GM12878 (cell line): ENCODE data around the gene STEAP3. TPM values are rescaled to one million over a fixed set of nuclear protein-coding genes. Genes with fewer than 3 reads are reported as not detected.

ENCODE experiments used
- ATAC-seq: fragments of 200-7000 bp; cut with Tn5 transposase; 3 replicates; pipeline ENCODE4 v1.9.1; 2020; ENCODE audit warnings: mild to moderate bottlenecking, moderate library complexity
- BruUV-seq: library from RNA; stranded (reverse); fragments of 400-500 nt; replicated peaks from 2 replicates; lab custom pipeline; 2021; lab: Mats Ljungman, UMichigan
- CTCF ChIA-PET: fragments of 300-600 bp; sonication (Branson Sonifier 250); formaldehyde crosslinking; extraction: SDS; loops from one replicate; lab custom pipeline; 2021; ENCODE audit warnings: inconsistent platforms; lab: Yijun Ruan, JAX
- POLR2A ChIA-PET: fragments of 350-600 bp; formaldehyde crosslinking; extraction: SDS; loops from one replicate; lab custom pipeline; 2021; ENCODE audit warnings: inconsistent platforms; lab: Charles Lee
- RAD21 ChIA-PET: fragments of 300-600 bp; sonication (Branson Sonifier 250); formaldehyde crosslinking; loops from one replicate; lab custom pipeline; 2023; ENCODE audit warnings: antibody characterized with exemption; ENCODE audit not compliant: unreplicated experiment; lab: Charles Lee
- SMC1A ChIA-PET: fragments of 300-600 bp; sonication (Branson Sonifier 250); formaldehyde crosslinking; loops from one replicate; lab custom pipeline; 2023; ENCODE audit not compliant: unreplicated experiment, uncharacterized antibody; lab: Charles Lee
- DNase-seq: peaks from one replicate; pipeline ENCODE4 v3.0.0-alpha.2; 2011; ENCODE audit warnings: low read depth, low spot score
- FAIRE-seq: peaks from 3 replicates; lab custom pipeline; 2011; peaks lifted over from hg19 to GRCh38; lab: Jason Lieb, UNC
- H2AFZ ChIP-seq: 2 replicates; pipeline ENCODE4 v1.6.0; 2011; ENCODE audit warnings: low read depth, low read length, control low read depth; ENCODE audit not compliant: control insufficient read depth
- H3K27ac ChIP-seq: 2 replicates; pipeline ENCODE4 v1.5.1; 2011; ENCODE audit warnings: control low read depth; ENCODE audit not compliant: control insufficient read depth, insufficient read depth
- H3K27me3 ChIP-seq, 2 experiments: replicated peaks in 1 of 2; 2 replicates each; pipeline versions ENCODE4 v1.6.0 to v1.6.1; 2011; ENCODE audit warnings: low read length in 1 of 2; ENCODE audit not compliant: control insufficient read depth in 2 of 2, insufficient read depth in 2 of 2
- H3K36me3 ChIP-seq, 2 experiments: 2 replicates each; pipeline ENCODE4 v1.5.1; 2011; ENCODE audit warnings: low read length in 1 of 2; ENCODE audit not compliant: control insufficient read depth in 2 of 2, insufficient read depth in 2 of 2
- H3K4me1 ChIP-seq: 2 replicates; pipeline ENCODE4 v1.6.1; 2011; ENCODE audit warnings: mild to moderate bottlenecking, low read length, moderate library complexity, mixed read lengths; ENCODE audit not compliant: control insufficient read depth, insufficient read depth
- H3K4me2 ChIP-seq: 2 replicates; pipeline ENCODE4 v1.6.0; 2011; ENCODE audit warnings: control low read depth; ENCODE audit not compliant: control insufficient read depth, insufficient read depth
- H3K4me3 ChIP-seq: fragments of 200-600 bp; sonication (generic); 2 replicates; pipeline ENCODE4 v1.5.1; 2016
- H3K79me2 ChIP-seq: 2 replicates; pipeline ENCODE4 v1.6.0; 2011; ENCODE audit warnings: low read length; ENCODE audit not compliant: control insufficient read depth, insufficient read depth
- H3K9ac ChIP-seq: 2 replicates; pipeline ENCODE4 v1.8.0; 2011; ENCODE audit warnings: low read length, control low read depth, mixed read lengths; ENCODE audit not compliant: control insufficient read depth, insufficient read depth
- H3K9me3 ChIP-seq: replicated peaks from 3 replicates; pipeline ENCODE4 v1.5.1; 2011; ENCODE audit warnings: mild to moderate bottlenecking, low read length; ENCODE audit not compliant: control insufficient read depth, insufficient read depth
- H4K20me1 ChIP-seq: 2 replicates; pipeline ENCODE4 v1.6.0; 2011; ENCODE audit not compliant: control insufficient read depth, insufficient read depth
- BACH1 ChIP-seq: fragments of 450-650 bp; IDR thresholded peaks from 2 replicates; pipeline ENCODE4 v1.6.1; 2017; ENCODE audit warnings: mild to moderate bottlenecking, borderline replicate concordance
- BCL11A ChIP-seq: IDR thresholded peaks from 2 replicates; pipeline ENCODE4 v1.6.1; 2011; ENCODE audit warnings: low read depth, low read length
- BHLHE40 ChIP-seq, 2 experiments: fragments of 450-650 bp in 1 of 2; IDR thresholded peaks; 2 replicates each; pipeline ENCODE4 v1.6.1; 2011 to 2017; ENCODE audit warnings: low read depth in 2 of 2, borderline replicate concordance in 1 of 2, improper control_type of control experiment in 1 of 2, low read length in 1 of 2, mild to moderate bottlenecking in 1 of 2
- CHD2 ChIP-seq: IDR thresholded peaks from 2 replicates; pipeline ENCODE4 v1.6.1; 2011; ENCODE audit warnings: low read depth, low read length, improper control_type of control experiment, borderline replicate concordance
- GABPA ChIP-seq: IDR thresholded peaks from 2 replicates; pipeline ENCODE4 v1.6.1; 2014; ENCODE audit warnings: antibody characterized with exemption, low read depth, mild to moderate bottlenecking, inconsistent platforms
- GATAD2B ChIP-seq: fragments of 450-650 bp; conservative IDR thresholded peaks from 2 replicates; pipeline ENCODE4 v1.6.1; 2017; ENCODE audit warnings: low read depth, mild to moderate bottlenecking, moderate library complexity
- HDGF ChIP-seq: fragments of 450-650 bp; IDR thresholded peaks from 2 replicates; pipeline ENCODE4 v1.6.1; 2016; ENCODE audit warnings: antibody characterized with exemption
- IKZF2 ChIP-seq, 2 experiments: fragments of 450-650 bp; IDR thresholded peaks; 2 replicates each; pipeline ENCODE4 v1.6.1; 2017; ENCODE audit warnings: mild to moderate bottlenecking in 2 of 2, moderate library complexity in 2 of 2
- MEF2A ChIP-seq: IDR thresholded peaks from 2 replicates; pipeline ENCODE4 v1.6.1; 2011; ENCODE audit warnings: low read depth, mild to moderate bottlenecking, low read length, moderate library complexity; ENCODE audit not compliant: insufficient read depth
- NBN ChIP-seq: fragments of 450-650 bp; IDR thresholded peaks from 2 replicates; pipeline ENCODE4 v1.6.1; 2016
- RELA ChIP-seq: fragments of 450-650 bp; IDR thresholded peaks from 2 replicates; pipeline ENCODE4 v1.8.0; 2014; ENCODE audit warnings: borderline replicate concordance; ENCODE audit not compliant: partially characterized antibody
- SRF ChIP-seq, 2 experiments: IDR thresholded peaks; 2 replicates each; pipeline ENCODE4 v1.6.1; 2011; ENCODE audit warnings: low read depth in 2 of 2, low read length in 2 of 2, mild to moderate bottlenecking in 1 of 2, moderate library complexity in 1 of 2
- SUPT20H ChIP-seq: IDR thresholded peaks from 2 replicates; pipeline ENCODE4 v1.6.1; 2011; ENCODE audit warnings: low read depth, mild to moderate bottlenecking, low read length, moderate library complexity, borderline replicate concordance; ENCODE audit not compliant: control insufficient read depth
- TCF3 ChIP-seq: IDR thresholded peaks from 2 replicates; pipeline ENCODE4 v1.6.1; 2012; ENCODE audit warnings: low read depth, mild to moderate bottlenecking, low read length, borderline replicate concordance; ENCODE audit not compliant: insufficient read depth
- ZNF622 ChIP-seq: fragments of 450-650 bp; IDR thresholded peaks from 2 replicates; pipeline ENCODE4 v1.6.1; 2017; ENCODE audit warnings: mild to moderate bottlenecking, inconsistent platforms
- WGBS: methylation state at CpG from one replicate; pipeline ENCODE4 v1.1.6; 2016; ENCODE audit warnings: low lambda C conversion rate; ENCODE audit not compliant: insufficient replicate concordance, insufficient coverage; ENCODE audit errors: missing lambda C conversion rate; 5-methylcytosine and 5-hydroxymethylcytosine counted together
- in situ Hi-C: fragments of 300-500 bp; cut with MboI; formaldehyde crosslinking; loops from 9 replicates; pipeline ENCODE4 v1.14.3; 2018; ENCODE audit warnings: mixed read lengths
- intact Hi-C: fragments of 100-400 bp; cut with micrococcal nuclease; formaldehyde crosslinking; loops from one replicate; pipeline ENCODE4 v1.14.2; 2022; ENCODE audit not compliant: unreplicated experiment
- polyA plus RNA-seq, 11 experiments: library from polyadenylated mRNA; depleted of rRNA in 4 of 11; unstranded in 6 of 11; stranded (reverse) in 5 of 11; fragments of >200 nt; fragmentation: Nextera tagmentation in 4 of 11; fragmentation: Illumina TruSeq in 1 of 11; extraction: Ambion mirVana in 4 of 11; extraction: Trizol in 1 of 11; gene quantifications; 1 replicate in 1 of 11; 2 replicates in 10 of 11; pipeline versions ENCODE4 v1.2.1 to v1.2.3, GENCODE V29; 2011 to 2016; ENCODE audit warnings: inconsistent platforms in 2 of 11, missing spikeins in 2 of 11, low read depth in 1 of 11
- total RNA-seq, 4 experiments: library from RNA; depleted of rRNA in 3 of 4; stranded (reverse); fragments of >200 nt in 3 of 4; fragmentation: Illumina TruSeq in 1 of 4; extraction: Trizol in 1 of 4; gene quantifications; 2 replicates each; pipeline versions ENCODE4 v1.2.1 to v1.2.3, GENCODE V29; 2013 to 2021
- TF ChIP-seq, protein P1 (sequence below): IDR thresholded peaks from 2 replicates; pipeline ENCODE4 v1.6.1; 2011; ENCODE audit warnings: mild to moderate bottlenecking, low read depth, low read length, moderate library complexity; ENCODE audit not compliant: insufficient replicate concordance
- TF ChIP-seq, protein P2 (sequence below): IDR thresholded peaks from 2 replicates; pipeline ENCODE4 v1.6.1; 2011; ENCODE audit warnings: low read depth, low read length, improper control_type of control experiment, borderline replicate concordance
- TF ChIP-seq, protein P3 (sequence below): fragments of 450-650 bp; IDR thresholded peaks from 2 replicates; pipeline ENCODE4 v1.6.1; 2017; ENCODE audit warnings: mild to moderate bottlenecking, low read depth, inconsistent platforms; ENCODE audit not compliant: poor library complexity, severe bottlenecking

Gene STEAP3
- total and polyA plus RNA-seq, 10 of the 15 experiments (the other 5 are each of a cell fraction or from before 2014, with no cell fraction given): 0.42 to 8.3 (median 4.8) TPM

DNA sequence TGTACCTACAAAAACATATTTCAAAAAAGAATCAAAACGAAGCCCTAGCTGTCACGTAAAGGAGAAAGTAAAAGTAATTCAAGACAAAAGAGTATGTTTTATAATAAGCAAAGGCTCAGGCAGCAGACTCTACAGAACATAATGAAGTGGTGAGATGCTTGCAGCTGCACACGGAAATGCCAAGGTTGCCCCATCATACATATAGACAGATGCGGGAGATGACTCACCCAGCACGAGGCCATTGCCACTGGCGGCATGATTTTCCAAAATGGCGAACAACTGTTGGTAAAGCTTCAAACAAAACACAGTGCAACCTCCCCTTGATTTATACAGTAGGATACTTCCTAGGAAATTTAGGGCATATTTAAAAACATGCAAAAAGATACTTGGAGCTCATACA, 39.1 kb upstream of the STEAP3 start:
- POLR2A ChIA-PET: no interaction called here

More for the DNA sequence above, 39.1 kb upstream of the STEAP3 start:
- H4K20me1 ChIP-seq: no peaks in the 10 kb centered on the region
- ATAC-seq (no peak), FAIRE-seq (no peak), DNase-seq (no peak)
- ChIA-PET RAD21 (no interaction called here), SMC1A (no interaction called here), CTCF (interaction anchor here (0.7 to 1.1 kb wide), 2 partner anchors 9 to 10 kb away, joined by 3 to 4 read pairs; no protein-coding TSS in a partner anchor)
- in situ Hi-C loops: no loop called here
- no peaks in the 10 kb centered on the region for H3K9me3 ChIP-seq
- H3K9ac ChIP-seq: no peak overlapping the region
- no peak overlapping the region for H3K4me2 ChIP-seq
- TF ChIP-seq MEF2A (no peak), SUPT20H (no peak), SRF (IDR thresholded peaks at IDR 0.05; ENCODE audit: low read depth in 2 of 2, low read length in 2 of 2) (no peak), IKZF2 (IDR thresholded peaks at IDR 0.05) (no peak), GABPA (no peak), BCL11A (no peak), BHLHE40 (IDR thresholded peaks at IDR 0.05; ENCODE audit: borderline replicate concordance in 1 of 2, low read depth in 2 of 2, low read length in 1 of 2) (no peak), RELA (no peak), NBN (no peak), TCF3 (no peak), BACH1 (no peak), CHD2 (no peak), ZNF622 (no peak), GATAD2B (no peak), HDGF (no peak)
- TF ChIP-seq, protein P1, sequence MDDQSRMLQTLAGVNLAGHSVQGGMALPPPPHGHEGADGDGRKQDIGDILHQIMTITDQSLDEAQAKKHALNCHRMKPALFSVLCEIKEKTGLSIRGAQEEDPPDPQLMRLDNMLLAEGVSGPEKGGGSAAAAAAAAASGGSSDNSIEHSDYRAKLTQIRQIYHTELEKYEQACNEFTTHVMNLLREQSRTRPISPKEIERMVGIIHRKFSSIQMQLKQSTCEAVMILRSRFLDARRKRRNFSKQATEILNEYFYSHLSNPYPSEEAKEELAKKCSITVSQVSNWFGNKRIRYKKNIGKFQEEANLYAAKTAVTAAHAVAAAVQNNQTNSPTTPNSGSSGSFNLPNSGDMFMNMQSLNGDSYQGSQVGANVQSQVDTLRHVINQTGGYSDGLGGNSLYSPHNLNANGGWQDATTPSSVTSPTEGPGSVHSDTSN: no peak
- TF ChIP-seq, protein P2, sequence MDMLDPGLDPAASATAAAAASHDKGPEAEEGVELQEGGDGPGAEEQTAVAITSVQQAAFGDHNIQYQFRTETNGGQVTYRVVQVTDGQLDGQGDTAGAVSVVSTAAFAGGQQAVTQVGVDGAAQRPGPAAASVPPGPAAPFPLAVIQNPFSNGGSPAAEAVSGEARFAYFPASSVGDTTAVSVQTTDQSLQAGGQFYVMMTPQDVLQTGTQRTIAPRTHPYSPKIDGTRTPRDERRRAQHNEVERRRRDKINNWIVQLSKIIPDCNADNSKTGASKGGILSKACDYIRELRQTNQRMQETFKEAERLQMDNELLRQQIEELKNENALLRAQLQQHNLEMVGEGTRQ: no peak
- TF ChIP-seq, protein P3, sequence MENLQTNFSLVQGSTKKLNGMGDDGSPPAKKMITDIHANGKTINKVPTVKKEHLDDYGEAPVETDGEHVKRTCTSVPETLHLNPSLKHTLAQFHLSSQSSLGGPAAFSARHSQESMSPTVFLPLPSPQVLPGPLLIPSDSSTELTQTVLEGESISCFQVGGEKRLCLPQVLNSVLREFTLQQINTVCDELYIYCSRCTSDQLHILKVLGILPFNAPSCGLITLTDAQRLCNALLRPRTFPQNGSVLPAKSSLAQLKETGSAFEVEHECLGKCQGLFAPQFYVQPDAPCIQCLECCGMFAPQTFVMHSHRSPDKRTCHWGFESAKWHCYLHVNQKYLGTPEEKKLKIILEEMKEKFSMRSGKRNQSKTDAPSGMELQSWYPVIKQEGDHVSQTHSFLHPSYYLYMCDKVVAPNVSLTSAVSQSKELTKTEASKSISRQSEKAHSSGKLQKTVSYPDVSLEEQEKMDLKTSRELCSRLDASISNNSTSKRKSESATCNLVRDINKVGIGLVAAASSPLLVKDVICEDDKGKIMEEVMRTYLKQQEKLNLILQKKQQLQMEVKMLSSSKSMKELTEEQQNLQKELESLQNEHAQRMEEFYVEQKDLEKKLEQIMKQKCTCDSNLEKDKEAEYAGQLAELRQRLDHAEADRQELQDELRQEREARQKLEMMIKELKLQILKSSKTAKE: no peak
- no peak overlapping the region for H3K27ac ChIP-seq
- H3K36me3 ChIP-seq: no peaks in the 10 kb centered on the region
- H3K4me3 ChIP-seq: no peak overlapping the region
- no peaks in the 10 kb centered on the region for H3K4me1 ChIP-seq
- WGBS: 41% methylated on average over 7 of the region's 7 CpGs
- no TSS peak for BruUV-seq
- H3K27me3 ChIP-seq: no peaks in the 10 kb centered on the region; a peak in 1 of 4 replicates
- H3K79me2 ChIP-seq: no peaks in the 10 kb centered on the region
- H2AFZ ChIP-seq: no peak overlapping the region
- intact Hi-C loops: no loop called here
